GM13976 (cell line): Measurements from ENCODE around the gene LSS.
"Not testable (repeated sequence)": the region's sequence is repeated elsewhere in the genome, so short reads cannot be mapped to it uniquely, and the experiment has no call there.

Experiments used
- DNase-seq: peaks from one replicate; pipeline ENCODE4 v3.0.0; 2012; ENCODE audit warnings: low spot score
- in situ Hi-C: fragments of 300-500 bp; cut with MboI; formaldehyde crosslinking; loops from one replicate; pipeline ENCODE4 v1.12.0; 2022; ENCODE audit warnings: low sequenced_read_pairs, mixed read lengths, inconsistent platforms; ENCODE audit not compliant: unreplicated experiment
- TF ChIP-seq, protein P1 (sequence below): IDR thresholded peaks from 2 replicates; pipeline ENCODE4 v1.5.1; 2012; ENCODE audit warnings: borderline replicate concordance, mild to moderate bottlenecking; ENCODE audit not compliant: insufficient read depth; ENCODE audit errors: extremely low read depth, missing control alignments, control extremely low read depth

The LSS gene

DNA sequence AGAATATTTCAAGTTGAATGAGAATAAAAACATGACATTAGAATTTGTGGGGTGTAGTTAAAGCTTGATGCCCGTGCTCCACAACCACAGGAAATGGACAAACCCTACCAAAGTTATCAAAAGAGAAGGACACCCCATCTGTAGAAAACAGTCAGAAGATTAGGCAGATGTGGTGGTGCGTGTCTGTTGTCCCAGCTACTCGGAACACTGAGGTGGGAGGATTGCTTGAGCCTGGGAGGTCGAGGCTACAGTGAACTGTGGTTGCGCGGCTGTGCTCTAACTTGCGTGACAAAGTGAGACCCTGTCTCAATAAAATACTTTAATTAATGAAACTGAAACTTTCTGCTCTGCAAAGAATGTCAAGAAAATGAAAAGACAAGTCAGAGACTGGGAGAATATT lies 42.9 kb downstream of the LSS start:
- TF ChIP-seq, protein P1, sequence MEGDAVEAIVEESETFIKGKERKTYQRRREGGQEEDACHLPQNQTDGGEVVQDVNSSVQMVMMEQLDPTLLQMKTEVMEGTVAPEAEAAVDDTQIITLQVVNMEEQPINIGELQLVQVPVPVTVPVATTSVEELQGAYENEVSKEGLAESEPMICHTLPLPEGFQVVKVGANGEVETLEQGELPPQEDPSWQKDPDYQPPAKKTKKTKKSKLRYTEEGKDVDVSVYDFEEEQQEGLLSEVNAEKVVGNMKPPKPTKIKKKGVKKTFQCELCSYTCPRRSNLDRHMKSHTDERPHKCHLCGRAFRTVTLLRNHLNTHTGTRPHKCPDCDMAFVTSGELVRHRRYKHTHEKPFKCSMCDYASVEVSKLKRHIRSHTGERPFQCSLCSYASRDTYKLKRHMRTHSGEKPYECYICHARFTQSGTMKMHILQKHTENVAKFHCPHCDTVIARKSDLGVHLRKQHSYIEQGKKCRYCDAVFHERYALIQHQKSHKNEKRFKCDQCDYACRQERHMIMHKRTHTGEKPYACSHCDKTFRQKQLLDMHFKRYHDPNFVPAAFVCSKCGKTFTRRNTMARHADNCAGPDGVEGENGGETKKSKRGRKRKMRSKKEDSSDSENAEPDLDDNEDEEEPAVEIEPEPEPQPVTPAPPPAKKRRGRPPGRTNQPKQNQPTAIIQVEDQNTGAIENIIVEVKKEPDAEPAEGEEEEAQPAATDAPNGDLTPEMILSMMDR, result no peak
- in situ Hi-C loops, result no loop called here
- no peak for DNase-seq

DNA sequence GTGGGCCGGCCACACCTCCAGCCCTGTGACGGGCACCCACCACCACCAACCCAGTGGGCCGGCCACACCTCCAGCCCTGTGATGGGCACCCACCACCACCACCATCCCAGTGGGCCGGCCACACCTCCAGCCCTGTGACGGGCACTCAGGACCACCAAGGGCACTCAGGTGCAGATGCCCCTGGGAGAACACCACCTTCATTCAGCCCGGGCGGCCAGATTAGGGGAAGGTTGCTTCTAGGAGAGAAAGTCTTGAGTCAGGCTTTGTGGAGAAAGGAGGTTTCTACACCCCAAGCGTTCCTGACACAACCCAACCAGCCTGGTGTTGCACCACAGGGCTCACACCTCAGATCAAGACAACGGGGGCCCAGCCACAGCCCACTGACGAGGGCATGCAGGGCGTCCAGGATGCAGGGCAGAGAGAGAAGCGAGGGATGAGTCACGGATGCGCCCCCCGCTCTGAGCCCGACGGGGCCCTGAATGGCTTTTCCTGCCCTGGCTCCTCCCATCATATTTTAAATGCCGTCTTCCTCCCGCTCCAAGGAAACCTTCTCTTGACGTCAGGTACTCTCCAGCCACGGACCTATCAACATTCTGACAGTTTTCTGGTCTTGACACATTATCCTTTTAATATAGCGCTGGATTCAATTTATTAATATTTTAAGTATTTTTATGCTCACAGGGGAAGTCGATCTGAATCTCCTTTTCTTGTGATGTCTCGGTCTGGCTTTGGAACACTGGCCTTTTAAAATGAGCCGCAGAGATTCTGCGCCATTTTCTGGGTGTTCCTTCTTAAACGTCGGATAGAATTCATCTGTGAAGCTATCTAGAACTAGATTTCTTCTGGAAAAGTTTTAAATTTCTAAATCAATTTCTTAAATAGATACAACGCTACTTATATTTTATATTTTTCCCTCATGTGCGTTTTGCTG lies 43.7 kb downstream of the LSS start:
- in situ Hi-C loops, result no loop called here
- peak; percentile 83 for DNase-seq
- TF ChIP-seq, protein P1, result no peak

DNA sequence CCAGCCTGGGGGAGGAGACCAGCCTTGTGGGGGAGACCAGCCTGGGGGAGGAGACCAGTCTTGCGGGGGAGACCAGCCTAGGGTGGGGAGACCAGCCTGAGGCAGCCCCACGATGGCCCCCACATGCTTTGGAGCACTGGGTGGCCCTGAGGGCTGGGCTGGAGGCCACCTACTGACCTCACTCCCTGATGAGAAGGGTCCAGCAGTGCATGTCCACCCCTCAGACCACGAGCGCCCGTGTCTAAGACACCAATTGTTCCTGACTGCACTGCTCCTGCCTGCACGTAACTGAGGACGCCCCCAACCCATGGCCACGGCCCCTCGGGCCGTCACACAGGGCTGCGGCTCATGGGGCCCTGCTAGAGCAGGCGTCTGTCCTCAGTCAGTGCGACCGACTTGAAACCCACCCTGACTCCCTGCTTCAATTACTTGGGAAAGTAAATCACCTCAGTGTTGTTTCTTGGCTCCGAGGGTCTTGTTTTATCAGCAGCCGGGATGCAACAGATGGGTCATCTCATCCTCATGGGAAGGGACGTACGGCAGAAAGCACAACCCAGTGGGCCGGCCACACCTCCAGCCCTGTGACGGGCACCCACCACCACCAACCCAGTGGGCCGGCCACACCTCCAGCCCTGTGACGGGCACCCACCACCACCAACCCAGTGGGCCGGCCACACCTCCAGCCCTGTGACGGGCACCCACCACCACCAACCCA lies 44.5 kb downstream of the LSS start, which contains the start of gene SPATC1L:
TSS of gene SPATC1L (minus strand) at position 550 of the 715 bp plus-strand sequence. CDS start 1,643 bp downstream, outside the sequence.
- in situ Hi-C loops, result no loop called here
- DNase-seq, result peak; percentile 83
- TF ChIP-seq, protein P1, result no peak

GRCh38 chr21:46183337-46183909 lies 45.2 kb downstream of the LSS start:
- DNase-seq, in situ Hi-C loops: not testable (repeated sequence)

DNA sequence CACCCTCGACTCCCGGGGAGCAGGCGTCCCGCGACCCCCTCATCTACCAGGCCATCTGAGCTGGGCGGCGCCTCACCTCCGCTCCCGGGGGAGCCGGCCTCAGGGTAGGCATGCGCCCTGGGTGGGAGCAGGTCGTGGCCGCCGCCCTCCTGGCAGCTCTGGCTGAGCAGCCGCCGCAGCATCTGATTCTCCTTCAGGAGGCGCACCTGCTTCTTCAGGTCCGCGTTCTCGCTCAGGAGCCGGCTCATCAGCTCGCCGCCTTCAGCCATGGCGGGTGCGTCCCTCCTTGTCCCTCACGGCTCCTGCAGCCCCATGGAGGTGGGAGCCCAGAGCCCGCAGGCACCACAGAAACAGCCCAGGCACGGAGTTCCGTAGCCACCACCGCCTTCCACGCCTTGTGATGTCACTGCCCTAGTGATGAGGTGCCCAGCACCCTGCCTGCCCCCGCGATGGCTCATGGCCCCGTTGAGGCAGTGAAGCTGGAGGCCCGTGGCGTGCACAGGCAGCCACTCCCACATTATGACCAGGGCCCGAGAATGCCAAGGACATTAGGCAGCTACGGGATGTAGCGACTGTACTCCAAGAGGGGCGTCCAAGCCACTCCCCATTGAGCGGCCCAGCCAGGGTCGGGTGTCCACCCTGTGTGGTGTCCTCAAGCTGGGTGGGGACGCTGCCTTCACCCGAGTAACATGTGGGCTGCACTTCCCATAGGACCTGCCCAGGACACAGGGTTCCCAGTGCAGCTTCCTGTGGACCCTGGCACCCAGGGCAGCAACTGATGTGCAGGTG lies 45.8 kb downstream of the LSS start:
- TF ChIP-seq, protein P1, result no peak
- in situ Hi-C loops, result no loop called here
- DNase-seq, result no peak

DNA sequence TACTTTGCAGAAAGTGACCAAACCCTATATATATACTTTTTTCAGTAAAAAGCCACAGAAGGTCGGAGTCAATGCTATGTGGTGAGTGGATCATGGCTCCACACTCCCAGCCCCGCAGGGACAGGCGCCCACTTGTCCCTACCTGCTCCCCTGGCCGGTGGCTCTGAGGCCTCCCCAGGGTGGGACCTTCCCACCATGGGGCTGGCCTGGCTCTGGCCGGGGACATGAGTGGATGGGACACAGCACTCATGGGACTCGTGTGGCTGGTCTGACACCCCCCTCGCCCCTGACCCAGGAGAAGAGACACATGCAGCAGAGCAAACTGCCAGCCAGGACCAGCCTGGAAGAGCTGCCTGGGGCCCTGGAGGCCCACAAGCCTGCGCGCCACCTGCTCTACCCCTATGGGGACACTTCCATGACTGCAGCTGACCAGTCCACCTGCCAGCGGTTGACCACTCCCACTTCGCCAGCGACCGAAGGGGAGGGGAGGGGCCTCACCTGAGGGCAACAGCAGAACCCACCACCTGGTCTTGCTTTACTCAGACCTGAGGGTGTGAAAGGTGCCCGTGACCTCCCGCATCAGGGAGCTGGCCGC lies 46.5 kb downstream of the LSS start:
- TF ChIP-seq, protein P1, result no peak
- DNase-seq, result no peak
- in situ Hi-C loops, result no loop called here
